SU-DHL-6 (cell line): Measurements from ENCODE around the gene CMSS1.

Experiments
- EZH2phosphoT487 ChIP-seq: fragments of 200-600 bp; sonication (generic), shearing (Covaris generic); conservative IDR thresholded peaks from 2 replicates; pipeline ENCODE4 v1.6.1; 2018; ENCODE audit warnings: mild to moderate bottlenecking, antibody characterized with exemption, low read length, moderate library complexity, mixed read lengths
- TF ChIP-seq, protein P1 (sequence below): fragments of 200-600 bp; sonication (generic); IDR thresholded peaks from one replicate; pipeline ENCODE4 v1.5.1; 2017; ENCODE audit warnings: antibody characterized with exemption, mild to moderate bottlenecking, low read length, moderate library complexity; ENCODE audit not compliant: insufficient read depth, poor library complexity, severe bottlenecking

DNA sequence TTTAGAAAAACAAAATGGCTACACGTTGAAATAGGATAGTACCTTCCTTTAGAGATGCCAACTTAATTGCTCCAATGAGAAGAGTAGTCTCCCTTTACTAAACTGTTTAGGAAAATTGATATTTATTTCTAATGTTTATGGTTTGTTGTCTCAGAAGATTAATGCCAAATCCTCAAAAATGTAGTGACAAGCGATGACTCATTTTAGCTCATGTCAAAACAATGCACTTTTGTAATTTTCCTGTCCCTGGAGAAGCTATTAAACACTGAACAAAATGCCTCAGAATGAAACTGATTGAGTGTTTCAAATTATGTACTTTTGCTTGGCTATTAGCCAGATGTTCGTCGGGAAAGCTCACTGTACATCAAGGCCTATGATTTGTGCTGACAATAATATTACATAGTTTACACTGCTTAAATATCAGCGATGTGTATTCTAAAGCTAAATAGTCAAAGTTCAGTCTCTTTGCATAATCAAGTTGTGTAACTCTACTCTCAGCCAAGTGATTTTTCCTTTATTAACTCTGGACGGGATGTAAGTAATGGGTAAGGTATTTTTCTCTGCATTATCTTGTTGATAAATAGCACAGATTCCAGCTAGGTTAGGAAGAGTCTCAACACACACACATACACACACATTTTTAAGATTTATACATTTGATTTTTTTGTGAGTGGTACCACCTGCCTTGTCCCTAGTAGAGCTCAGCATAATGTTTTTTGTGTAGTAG, 83.7 kb downstream of the CMSS1 start:
- TF ChIP-seq, protein P1, sequence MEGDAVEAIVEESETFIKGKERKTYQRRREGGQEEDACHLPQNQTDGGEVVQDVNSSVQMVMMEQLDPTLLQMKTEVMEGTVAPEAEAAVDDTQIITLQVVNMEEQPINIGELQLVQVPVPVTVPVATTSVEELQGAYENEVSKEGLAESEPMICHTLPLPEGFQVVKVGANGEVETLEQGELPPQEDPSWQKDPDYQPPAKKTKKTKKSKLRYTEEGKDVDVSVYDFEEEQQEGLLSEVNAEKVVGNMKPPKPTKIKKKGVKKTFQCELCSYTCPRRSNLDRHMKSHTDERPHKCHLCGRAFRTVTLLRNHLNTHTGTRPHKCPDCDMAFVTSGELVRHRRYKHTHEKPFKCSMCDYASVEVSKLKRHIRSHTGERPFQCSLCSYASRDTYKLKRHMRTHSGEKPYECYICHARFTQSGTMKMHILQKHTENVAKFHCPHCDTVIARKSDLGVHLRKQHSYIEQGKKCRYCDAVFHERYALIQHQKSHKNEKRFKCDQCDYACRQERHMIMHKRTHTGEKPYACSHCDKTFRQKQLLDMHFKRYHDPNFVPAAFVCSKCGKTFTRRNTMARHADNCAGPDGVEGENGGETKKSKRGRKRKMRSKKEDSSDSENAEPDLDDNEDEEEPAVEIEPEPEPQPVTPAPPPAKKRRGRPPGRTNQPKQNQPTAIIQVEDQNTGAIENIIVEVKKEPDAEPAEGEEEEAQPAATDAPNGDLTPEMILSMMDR = no peak
- TF ChIP-seq EZH2phosphoT487 = no peak
